GM19467 (cell line): Measurements from ENCODE around the gene PACRG.

Source experiments
- ATAC-seq: cut with Tn5 transposase; IDR thresholded peaks from one replicate; pipeline ENCODE4 v1.9.1; 2021; ENCODE audit warnings: mild to moderate bottlenecking, moderate library complexity; ENCODE audit not compliant: unreplicated experiment

The PACRG gene

GRCh38 chr6:163190786-163191185 lies 463.0 kb downstream of the PACRG start:
- no peak for ATAC-seq

GRCh38 chr6:163191704-163192537 lies 464.1 kb downstream of the PACRG start:
- no peak for ATAC-seq

- ATAC-seq: no peak
Measured at GRCh38 chr6:163192591-163192990, 464.8 kb downstream of the PACRG start.

- ATAC-seq: no peak
Measured at GRCh38 chr6:163193326-163193725, 465.6 kb downstream of the PACRG start.

GRCh38 chr6:163195721-163196691 lies 468.2 kb downstream of the PACRG start:
- no peak for ATAC-seq

- ATAC-seq: no peak
Measured at GRCh38 chr6:163197839-163198238, 470.1 kb downstream of the PACRG start.

GRCh38 chr6:163198396-163198795 lies 470.6 kb downstream of the PACRG start:
- ATAC-seq: no peak

GRCh38 chr6:163199371-163199770 lies 471.6 kb downstream of the PACRG start:
- ATAC-seq: no peak

GRCh38 chr6:163200289-163200688 lies 472.5 kb downstream of the PACRG start:
- no peak for ATAC-seq

GRCh38 chr6:163200694-163201093 lies 472.9 kb downstream of the PACRG start:
- no peak for ATAC-seq

- no peak for ATAC-seq
Measured at GRCh38 chr6:163201855-163202254, 474.1 kb downstream of the PACRG start.

- no peak for ATAC-seq
Measured at GRCh38 chr6:163206196-163206595, 478.4 kb downstream of the PACRG start.

- ATAC-seq: no peak
Measured at GRCh38 chr6:163207431-163208383, 479.9 kb downstream of the PACRG start.

- no peak for ATAC-seq
Measured at GRCh38 chr6:163209005-163209404, 481.2 kb downstream of the PACRG start.

- ATAC-seq: no peak
Measured at GRCh38 chr6:163212123-163212522, 484.3 kb downstream of the PACRG start.

GRCh38 chr6:163214259-163214658 lies 486.5 kb downstream of the PACRG start:
- no peak for ATAC-seq

GRCh38 chr6:163218361-163218894 lies 490.7 kb downstream of the PACRG start:
- ATAC-seq: no peak

GRCh38 chr6:163226181-163226835 lies 498.5 kb downstream of the PACRG start:
- ATAC-seq: no peak

- ATAC-seq: no peak
Measured at GRCh38 chr6:163226836-163227485, 499.2 kb downstream of the PACRG start.
